K562 (cell line): ENCODE measurements around the gene ST8SIA1. TPM values are rescaled to one million over a fixed set of nuclear protein-coding genes. Genes with fewer than 3 reads are reported as not detected.

Source experiments
- ATAC-seq: fragments of 200-7000 bp; cut with Tn5 transposase; 3 replicates; pipeline ENCODE4 v1.9.1; 2020; ENCODE audit warnings: moderate library complexity
- BruUV-seq: library from RNA; stranded (reverse); fragments of 400-500 nt; replicated peaks from 2 replicates; lab custom pipeline; 2021; lab: Mats Ljungman, UMichigan
- CTCF ChIA-PET: fragments of 300-600 bp; formaldehyde crosslinking; extraction: SDS; loops from one replicate; lab custom pipeline; 2021; ENCODE audit warnings: low intra/inter-chr PET ratio; lab: Yijun Ruan, JAX
- POLR2A ChIA-PET: fragments of 300-600, 350-650 bp; sonication (Branson Sonifier 250); formaldehyde crosslinking; extraction: SDS; loops from one replicate; lab custom pipeline; 2021; ENCODE audit warnings: antibody characterized with exemption, inconsistent platforms; lab: Yijun Ruan, JAX
- DNase-seq, 4 experiments: peaks; one replicate each; pipeline versions ENCODE4 v3.0.0 to v3.0.0-alpha.2; 2011 to 2018; ENCODE audit warnings: low spot score in 3 of 4, mixed read lengths in 3 of 4; ENCODE audit errors: extremely low read depth in 1 of 4
- FAIRE-seq: peaks from 2 replicates; lab custom pipeline; 2011; peaks lifted over from hg19 to GRCh38; lab: Jason Lieb, UNC
- H2AFZ ChIP-seq: 2 replicates; pipeline ENCODE4 v1.6.0; 2011; ENCODE audit warnings: low read depth, low read length, control low read depth, inconsistent platforms
- H3K27ac ChIP-seq: fragments of 200-600 bp; 3 replicates; pipeline ENCODE4 v1.8.0; 2011; ENCODE audit warnings: low read depth, mild to moderate bottlenecking, control low read depth, inconsistent platforms, low read length, moderate library complexity, mixed read lengths; ENCODE audit errors: extremely low read depth
- H3K27me3 ChIP-seq, 2 experiments: fragments of 300-600 bp in 1 of 2; 2 replicates in 1 of 2; 3 replicates in 1 of 2; pipeline versions ENCODE4 v1.6.0 to v1.8.0; 2011; ENCODE audit warnings: inconsistent platforms in 2 of 2, low read length in 2 of 2, mild to moderate bottlenecking in 1 of 2, mixed read lengths in 1 of 2, moderate library complexity in 1 of 2; ENCODE audit not compliant: control insufficient read depth in 2 of 2, insufficient read depth in 2 of 2
- H3K36me3 ChIP-seq: fragments of 300-600 bp; 3 replicates; pipeline ENCODE4 v1.8.0; 2011; ENCODE audit warnings: mild to moderate bottlenecking, low read length, inconsistent platforms; ENCODE audit not compliant: control insufficient read depth, insufficient read depth
- H3K4me1 ChIP-seq, 2 experiments: fragments of 200-600 bp in 1 of 2; replicated peaks in 1 of 2; 2 replicates in 1 of 2; 3 replicates in 1 of 2; pipeline versions ENCODE4 v1.5.1 to v1.8.0; 2011; ENCODE audit warnings: inconsistent platforms in 2 of 2, low read length in 2 of 2, mild to moderate bottlenecking in 1 of 2, mixed read lengths in 1 of 2, moderate library complexity in 1 of 2; ENCODE audit not compliant: control insufficient read depth in 2 of 2, insufficient read depth in 2 of 2
- H3K4me2 ChIP-seq: 2 replicates; pipeline ENCODE4 v1.6.1; 2011; ENCODE audit warnings: low read length, control low read depth, inconsistent platforms, mixed read lengths; ENCODE audit not compliant: insufficient read depth
- H3K4me3 ChIP-seq: fragments of 200-600 bp; sonication (generic), shearing (Covaris generic); 2 replicates; pipeline ENCODE4 v1.5.1; 2016; ENCODE audit warnings: control low read depth, inconsistent platforms
- H3K79me2 ChIP-seq: fragments of 200-600 bp; 3 replicates; pipeline ENCODE4 v1.8.0; 2011; ENCODE audit warnings: low read length, inconsistent platforms; ENCODE audit not compliant: control insufficient read depth, insufficient read depth
- H3K9ac ChIP-seq, 2 experiments: 2 replicates each; pipeline versions ENCODE4 v1.6.0 to v1.6.1; 2011; ENCODE audit warnings: low read depth in 2 of 2, low read length in 2 of 2, control low read depth in 1 of 2, inconsistent platforms in 1 of 2, mild to moderate bottlenecking in 1 of 2, mixed read lengths in 1 of 2; ENCODE audit not compliant: insufficient read depth in 1 of 2
- H3K9me1 ChIP-seq: one replicate; pipeline ENCODE4 v1.6.0; 2011; ENCODE audit warnings: inconsistent platforms, mild to moderate bottlenecking, low read length, moderate library complexity; ENCODE audit not compliant: control insufficient read depth, insufficient read depth
- H3K9me3 ChIP-seq: replicated peaks from 2 replicates; pipeline ENCODE4 v1.5.1; 2011; ENCODE audit warnings: low read depth, low read length, inconsistent platforms; ENCODE audit not compliant: control insufficient read depth, insufficient read depth
- H4K20me1 ChIP-seq: replicated peaks from 2 replicates; pipeline ENCODE4 v1.6.1; 2011; ENCODE audit warnings: low read length, inconsistent platforms, mixed read lengths; ENCODE audit not compliant: control insufficient read depth, insufficient read depth
- ARHGAP35 ChIP-seq: fragments of 450-650 bp; IDR thresholded peaks from 2 replicates; pipeline ENCODE4 v1.6.1; 2018; ENCODE audit not compliant: partially characterized antibody
- ARID4B ChIP-seq: sonication (generic); formaldehyde crosslinking; IDR thresholded peaks from 2 replicates; pipeline ENCODE4 v1.8.0; 2022; ENCODE audit warnings: mild to moderate bottlenecking, missing genetic modification reagents
- C11orf30 ChIP-seq: fragments of 450-650 bp; IDR thresholded peaks from 2 replicates; pipeline ENCODE4 v1.6.1; 2016; ENCODE audit warnings: low read depth, mild to moderate bottlenecking
- CBX5 ChIP-seq: IDR thresholded peaks from 2 replicates; pipeline ENCODE4 v1.6.1; 2014; ENCODE audit warnings: low read depth, borderline replicate concordance
- DPF2 ChIP-seq: fragments of 450-650 bp; IDR thresholded peaks from 2 replicates; pipeline ENCODE4 v1.6.1; 2016
- HMG20B ChIP-seq: fragments of 250-450 bp; sonication (Bioruptor Pico); IDR thresholded peaks from 2 replicates; pipeline ENCODE4 v1.5.0; 2021; ENCODE audit warnings: mild to moderate bottlenecking
- KLF1 ChIP-seq: fragments of 450-650 bp; IDR thresholded peaks from 2 replicates; pipeline ENCODE4 v1.6.1; 2016; ENCODE audit warnings: missing genetic modification characterization, missing compliant biosample characterization
- MYNN ChIP-seq, 2 experiments: sonication (generic); formaldehyde crosslinking in 1 of 2; IDR thresholded peaks; 2 replicates each; pipeline versions ENCODE4 v1.5.0 to v1.6.1; 2016 to 2020; ENCODE audit warnings: antibody characterized with exemption in 1 of 2, missing genetic modification reagents in 1 of 2
- RBM14 ChIP-seq: fragments of 200-400 bp; formaldehyde crosslinking; IDR thresholded peaks from 2 replicates; pipeline ENCODE4 v1.6.1; 2018; ENCODE audit warnings: low read depth, mild to moderate bottlenecking, low read length, moderate library complexity, borderline replicate concordance; ENCODE audit not compliant: insufficient read depth
- ZNF512 ChIP-seq: IDR thresholded peaks from 2 replicates; pipeline ENCODE4 v1.6.1; 2016; ENCODE audit warnings: missing genetic modification characterization, missing compliant biosample characterization
- WGBS: fragments of 100-300 bp; shearing (Covaris generic); methylation state at CpG from one replicate; pipeline ENCODE4 v1.1.6; 2016; ENCODE audit warnings: low coverage, mixed read lengths; ENCODE audit not compliant: insufficient coverage; ENCODE audit errors: missing lambda C conversion rate; 5-methylcytosine and 5-hydroxymethylcytosine counted together
- in situ Hi-C: fragments of 300-500 bp; cut with MboI; formaldehyde crosslinking; loops from 4 replicates; pipeline ENCODE4 v1.15.0; 2018; ENCODE audit warnings: inconsistent platforms, mixed read lengths
- intact Hi-C: fragments of 100-400 bp; cut with micrococcal nuclease; formaldehyde crosslinking; loops from 2 replicates; pipeline ENCODE4 v1.14.2; 2022
- polyA plus RNA-seq, 8 experiments: library from polyadenylated mRNA; depleted of rRNA in 4 of 8; stranded (reverse) in 5 of 8; unstranded in 3 of 8; fragments of >200 nt; fragmentation: Nextera tagmentation in 2 of 8; fragmentation: Illumina TruSeq in 1 of 8; extraction: Ambion mirVana in 2 of 8; extraction: Trizol in 1 of 8; gene quantifications; 2 replicates each; pipeline versions ENCODE4 v1.2.1 to v1.2.3, GENCODE V29; 2011 to 2014; ENCODE audit warnings: inconsistent platforms in 1 of 8, missing spikeins in 1 of 8
- total RNA-seq, 7 experiments: library from RNA; depleted of rRNA in 6 of 7; stranded (reverse); fragments of >200 nt in 6 of 7; fragmentation: Illumina TruSeq in 2 of 7; extraction: Trizol in 2 of 7; gene quantifications; 2 replicates each; pipeline versions ENCODE4 v1.2.1 to v1.2.3, GENCODE V29; 2011 to 2021; ENCODE audit warnings: low replicate concordance in 1 of 7

ST8SIA1 gene
- total and polyA plus RNA-seq, 9 of the 15 experiments (the other 6 are each of a cell fraction or from before 2014, with no cell fraction given): 0.86 to 26.3 (median 4.3) TPM

GRCh38 chr12:22329621-22330020 lies 4.9 kb downstream of the ST8SIA1 start (continued):
- TF ChIP-seq ARID4B (CRISPR knock-in tag): no peak
- no peak for TF ChIP-seq HMG20B (CRISPR knock-in tag)
- TF ChIP-seq RBM14: no peak

GRCh38 chr12:22325218-22325617 lies 9.3 kb downstream of the ST8SIA1 start:
- in situ Hi-C loops: no loop called here
- H3K27ac ChIP-seq: no peak overlapping the region
- no peaks in the 10 kb centered on the region for H3K27me3 ChIP-seq
- DNase-seq: no peak
- no peaks in the 10 kb centered on the region for H3K36me3 ChIP-seq
- no peaks in the 10 kb centered on the region for H3K4me1 ChIP-seq
- CTCF ChIA-PET: no interaction called here
- FAIRE-seq: no peak
- no peaks in the 10 kb centered on the region for H3K9me1 ChIP-seq
- H2AFZ ChIP-seq: no peak overlapping the region
- H3K4me2 ChIP-seq: no peak overlapping the region
- no peaks in the 10 kb centered on the region for H3K79me2 ChIP-seq
- H3K4me3 ChIP-seq: no peak overlapping the region
- intact Hi-C loops: no loop called here
- POLR2A ChIA-PET: no interaction called here
- H3K9me3 ChIP-seq: no peaks in the 10 kb centered on the region
- no peaks in the 10 kb centered on the region for H4K20me1 ChIP-seq
- 2% methylated on average over 4 of the region's 4 CpGs for WGBS
- no peak for TF ChIP-seq DPF2
- TF ChIP-seq CBX5: no peak
- TF ChIP-seq C11orf30: no peak
- TF ChIP-seq ARHGAP35: no peak
- no peak for TF ChIP-seq KLF1
- no peak for TF ChIP-seq ZNF512 (tag)
- TF ChIP-seq MYNN (IDR thresholded peaks at IDR 0.05): no peak
- no peak for TF ChIP-seq MYNN (CRISPR knock-in tag; IDR thresholded peaks at IDR 0.05)
- ATAC-seq: no peak
- no peak overlapping the region for H3K9ac ChIP-seq
- no TSS peak for BruUV-seq
